Measurements from ENCODE around the gene SERPINA4. TPM values are rescaled to one million over a fixed set of nuclear protein-coding genes. Genes with fewer than 3 reads are reported as not detected.

The SERPINA4 gene
- total RNA-seq, 3 donors from 2014 or later (not counting 1 experiment from before 2014, with no cell fraction given): not detected

DNA sequence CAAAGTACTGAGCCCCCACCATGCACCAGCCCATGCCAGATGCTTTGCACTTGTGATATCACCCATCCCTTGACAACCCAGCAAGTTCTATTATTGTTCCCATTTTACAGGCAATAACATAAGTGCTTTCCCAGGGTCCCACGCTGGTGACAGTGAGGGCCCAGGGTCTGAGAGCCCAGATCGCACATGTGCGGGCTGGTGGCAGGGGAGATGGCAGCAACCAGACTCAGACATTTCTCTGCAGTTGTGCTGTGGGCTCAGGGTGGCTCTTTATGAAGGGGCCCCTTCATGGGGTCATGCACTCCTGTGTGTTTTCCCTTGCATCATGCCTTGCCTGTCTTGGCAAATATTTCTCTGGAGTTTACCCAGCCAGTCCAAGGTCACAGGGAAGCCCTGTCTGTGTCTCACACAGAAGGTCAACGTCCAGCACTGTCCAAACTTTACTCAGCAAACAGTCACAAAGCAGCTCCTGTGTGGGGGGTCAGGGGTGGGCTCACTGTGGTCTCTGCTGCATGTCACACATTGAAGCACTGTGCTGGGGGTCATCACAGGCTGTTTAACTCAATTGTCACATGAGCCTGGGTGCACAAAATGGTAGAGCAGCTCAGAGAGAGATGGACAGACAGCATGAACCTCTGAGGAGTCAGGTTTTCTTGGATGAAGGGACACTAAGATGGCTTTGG is 32.6 kb downstream of the SERPINA4 start:
- Mint-ChIP-seq H3K27me3 (ENCODE audit: low read depth in 2 of 2) (peaks cover 0 to 3% of the 10 kb centered on the region in 2 donors), H3K36me3 (no peaks in the 10 kb centered on the region), H3K4me3 (no peak overlapping the region), H3K4me1 (no peaks in the 10 kb centered on the region), H3K9me3 (peaks cover 0 to 6% of the 10 kb centered on the region in 2 donors), H3K27ac (no peak overlapping the region)
- Histone ChIP-seq H3K9me3 (ENCODE audit: control insufficient read depth, insufficient read depth, low read length) (no peaks in the 10 kb centered on the region), H3K27ac (ENCODE audit: low read length) (no peak overlapping the region), H3K27me3 (ENCODE audit: control insufficient read depth, insufficient read depth, low read length) (no peaks in the 10 kb centered on the region), H3K36me3 (ENCODE audit: control insufficient read depth, insufficient read depth, low read length) (no peaks in the 10 kb centered on the region), H3K4me1 (ENCODE audit: control insufficient read depth, insufficient read depth, low read length) (no peaks in the 10 kb centered on the region), H3K4me3 (ENCODE audit: low read length) (no peak overlapping the region)
- no peak for ATAC-seq
- TF ChIP-seq CTCF (IDR thresholded peaks at IDR 0.05): no peak
- intact Hi-C loops (cut with micrococcal nuclease): no loop called here
- no peak for DNase-seq
- 75% methylated on average over 4 of the region's 4 CpGs for WGBS (ENCODE audit: insufficient coverage)

DNA sequence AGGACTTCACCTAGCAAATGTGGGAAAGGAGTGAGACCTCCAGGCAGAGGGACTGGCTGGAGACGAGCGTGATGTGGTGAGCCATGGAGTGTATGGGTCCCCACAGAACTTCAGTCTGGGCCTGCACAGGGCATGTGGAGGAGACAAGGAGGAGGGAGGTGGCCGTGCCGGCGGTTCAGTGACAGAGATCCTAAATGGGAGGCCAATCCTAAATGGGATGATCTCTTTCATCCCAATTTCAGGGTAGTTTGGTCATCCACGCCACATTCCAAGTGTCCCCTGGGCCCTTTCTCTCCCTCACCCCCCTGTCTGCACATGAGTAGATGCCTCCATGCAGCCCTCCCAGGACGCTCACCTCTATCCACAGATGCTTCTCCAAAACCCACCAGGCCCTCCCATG is 33.2 kb downstream of the SERPINA4 start:
- no peaks in the 10 kb centered on the region for H3K4me1 Mint-ChIP-seq
- no peak overlapping the region for H3K4me3 ChIP-seq (ENCODE audit: low read length)
- H3K9me3 ChIP-seq (ENCODE audit: control insufficient read depth, insufficient read depth, low read length): no peaks in the 10 kb centered on the region
- DNase-seq: no peak
- no peak for TF ChIP-seq CTCF (IDR thresholded peaks at IDR 0.05)
- no peaks in the 10 kb centered on the region for H3K36me3 ChIP-seq (ENCODE audit: control insufficient read depth, insufficient read depth, low read length)
- H3K27ac ChIP-seq (ENCODE audit: low read length): no peak overlapping the region
- peaks cover 0 to 3% of the 10 kb centered on the region in 2 donors for H3K27me3 Mint-ChIP-seq (ENCODE audit: low read depth in 2 of 2)
- H3K4me1 ChIP-seq (ENCODE audit: control insufficient read depth, insufficient read depth, low read length): no peaks in the 10 kb centered on the region
- intact Hi-C loops (cut with micrococcal nuclease): no loop called here
- no peak for ATAC-seq
- WGBS (ENCODE audit: insufficient coverage): 83% methylated on average over 7 of the region's 7 CpGs
- H3K9me3 Mint-ChIP-seq: peaks cover 0 to 6% of the 10 kb centered on the region in 2 donors
- H3K36me3 Mint-ChIP-seq: no peaks in the 10 kb centered on the region
- H3K27ac Mint-ChIP-seq: no peak overlapping the region
- no peaks in the 10 kb centered on the region for H3K27me3 ChIP-seq (ENCODE audit: control insufficient read depth, insufficient read depth, low read length)
- no peak overlapping the region for H3K4me3 Mint-ChIP-seq

GRCh38 chr14:94595912-94596311 is 34.7 kb downstream of the SERPINA4 start:
- Histone ChIP-seq H3K27ac (ENCODE audit: low read length) (no peak overlapping the region), H3K4me1 (ENCODE audit: control insufficient read depth, insufficient read depth, low read length) (no peaks in the 10 kb centered on the region), H3K36me3 (ENCODE audit: control insufficient read depth, insufficient read depth, low read length) (no peaks in the 10 kb centered on the region), H3K4me3 (ENCODE audit: low read length) (no peak overlapping the region), H3K27me3 (ENCODE audit: control insufficient read depth, insufficient read depth, low read length) (no peaks in the 10 kb centered on the region), H3K9me3 (ENCODE audit: control insufficient read depth, insufficient read depth, low read length) (no peaks in the 10 kb centered on the region)
- Mint-ChIP-seq H3K27ac (no peak overlapping the region), H3K4me1 (no peaks in the 10 kb centered on the region), H3K4me3 (no peak overlapping the region), H3K27me3 (ENCODE audit: low read depth in 2 of 2) (peaks cover 0 to 4% of the 10 kb centered on the region in 2 donors), H3K36me3 (no peaks in the 10 kb centered on the region), H3K9me3 (peaks cover 0 to 3% of the 10 kb centered on the region in 2 donors)
- no peak for ATAC-seq
- no peak for DNase-seq
- intact Hi-C loops (cut with micrococcal nuclease): no loop called here
- 80% methylated on average over 2 of the region's 2 CpGs for whole genome bisulfite sequencing (ENCODE audit: insufficient coverage)
- no peak for TF ChIP-seq CTCF (IDR thresholded peaks at IDR 0.05)

DNA sequence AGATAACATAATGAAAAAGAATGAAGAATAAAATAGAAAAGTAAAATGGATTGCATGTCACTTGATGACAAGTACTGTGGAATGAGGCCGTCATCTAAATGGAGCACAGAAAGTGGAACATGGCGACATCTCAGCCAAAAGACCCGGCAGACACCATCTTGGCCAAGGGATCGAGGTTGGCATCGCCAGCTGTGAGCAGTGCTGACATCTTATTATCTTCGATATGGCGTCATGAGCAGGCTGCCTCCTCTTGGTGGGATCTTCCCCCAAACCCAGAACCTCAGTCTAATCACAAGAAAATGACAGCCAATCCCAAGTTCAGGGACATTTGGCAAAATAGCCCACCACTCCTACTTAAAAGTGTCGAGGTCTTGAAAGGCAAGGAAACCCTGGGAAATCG is 35.1 kb downstream of the SERPINA4 start:
- no peak overlapping the region for H3K4me3 ChIP-seq (ENCODE audit: low read length)
- Mint-ChIP-seq H3K27ac (no peak overlapping the region), H3K4me1 (no peaks in the 10 kb centered on the region), H3K4me3 (no peak overlapping the region), H3K27me3 (ENCODE audit: low read depth in 2 of 2) (peaks cover 0 to 6% of the 10 kb centered on the region in 2 donors), H3K9me3 (no peaks in the 10 kb centered on the region), H3K36me3 (no peaks in the 10 kb centered on the region)
- ATAC-seq: no peak
- no peak for TF ChIP-seq CTCF (IDR thresholded peaks at IDR 0.05)
- DNase-seq: no peak
- H3K36me3 ChIP-seq (ENCODE audit: control insufficient read depth, insufficient read depth, low read length): no peaks in the 10 kb centered on the region
- H3K27ac ChIP-seq (ENCODE audit: low read length): no peak overlapping the region
- no peaks in the 10 kb centered on the region for H3K4me1 ChIP-seq (ENCODE audit: control insufficient read depth, insufficient read depth, low read length)
- no peaks in the 10 kb centered on the region for H3K27me3 ChIP-seq (ENCODE audit: control insufficient read depth, insufficient read depth, low read length)
- intact Hi-C loops (cut with micrococcal nuclease): no loop called here
- H3K9me3 ChIP-seq (ENCODE audit: control insufficient read depth, insufficient read depth, low read length): no peaks in the 10 kb centered on the region
- WGBS (ENCODE audit: insufficient coverage): 83% methylated on average over 9 of the region's 9 CpGs

All from natural killer cell (primary cell).